KOPT-K1 (cell line): ENCODE measurements around the gene CCDC170.

ENCODE experiments used
- H3K27ac ChIP-seq: fragments of 200-600 bp; sonication (generic); 2 replicates; pipeline ENCODE4 v1.5.1; 2016; ENCODE audit warnings: antibody characterized with exemption, mild to moderate bottlenecking, low read depth, low read length; ENCODE audit not compliant: poor library complexity, severe bottlenecking
- H3K36me3 ChIP-seq: fragments of 200-600 bp; sonication (generic); 2 replicates; pipeline ENCODE4 v1.5.1; 2017; ENCODE audit warnings: antibody characterized with exemption, mild to moderate bottlenecking, low read length, moderate library complexity; ENCODE audit not compliant: insufficient read depth
- H3K9me3 ChIP-seq: fragments of 200-600 bp; sonication (generic); 2 replicates; pipeline ENCODE4 v1.5.1; 2017; ENCODE audit warnings: antibody characterized with exemption, low read length, mild to moderate bottlenecking; ENCODE audit not compliant: insufficient read depth, poor library complexity, severe bottlenecking

The CCDC170 gene

GRCh38 chr6:151614630-151615029, 120.8 kb downstream of the CCDC170 start:
- H3K36me3 ChIP-seq: no peaks in the 10 kb centered on the region
- no peaks in the 10 kb centered on the region for H3K9me3 ChIP-seq
- no peak overlapping the region for H3K27ac ChIP-seq

DNA sequence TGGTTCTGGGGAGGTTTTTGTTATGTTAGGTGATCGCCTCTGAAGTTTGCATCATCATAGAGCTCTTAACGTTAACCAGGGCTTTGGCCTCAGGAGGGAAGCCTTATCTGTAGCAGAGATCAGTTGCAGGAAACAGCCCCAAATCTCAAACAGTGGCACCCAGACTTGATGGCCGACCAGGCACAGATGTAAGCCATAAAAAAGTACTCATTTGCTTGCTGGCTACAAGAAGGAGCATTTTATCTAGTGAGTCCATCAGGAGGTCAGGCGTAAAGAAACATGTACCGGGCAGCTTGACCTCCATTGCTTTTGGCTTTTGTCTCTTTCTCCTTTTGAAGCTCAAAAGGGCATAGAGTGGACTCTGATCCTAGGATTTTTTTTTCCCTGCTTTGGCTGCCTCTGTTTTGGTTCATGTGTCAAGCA, 122.3 kb downstream of the CCDC170 start:
- Histone ChIP-seq H3K27ac (no peak overlapping the region), H3K9me3 (no peaks in the 10 kb centered on the region), H3K36me3 (no peaks in the 10 kb centered on the region)

- no peaks in the 10 kb centered on the region for H3K36me3 ChIP-seq
- H3K27ac ChIP-seq: no peak overlapping the region
- no peaks in the 10 kb centered on the region for H3K9me3 ChIP-seq
Observed at GRCh38 chr6:151616600-151616999, 122.8 kb downstream of the CCDC170 start.

DNA sequence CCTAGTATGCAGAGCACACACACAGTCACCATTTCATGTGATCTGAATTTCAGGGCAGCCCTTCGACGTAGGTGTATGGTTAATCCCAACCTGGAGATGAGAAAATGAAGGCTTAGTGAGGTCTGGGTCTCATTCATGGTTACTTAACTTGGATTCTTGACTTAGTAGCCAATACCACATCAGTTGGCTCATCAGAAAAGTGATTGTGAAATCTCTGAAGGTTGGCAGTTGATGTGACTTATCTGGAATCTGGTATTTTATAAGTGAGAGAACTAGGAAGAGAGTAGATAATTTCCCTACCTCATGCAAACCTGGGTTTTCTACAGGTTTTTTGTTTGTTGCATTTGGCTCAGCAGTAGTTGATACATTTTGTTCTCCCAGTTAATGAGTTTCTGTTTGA, 123.7 kb downstream of the CCDC170 start:
- H3K9me3 ChIP-seq: no peaks in the 10 kb centered on the region
- no peaks in the 10 kb centered on the region for H3K36me3 ChIP-seq
- H3K27ac ChIP-seq: no peak overlapping the region

- Histone ChIP-seq H3K9me3 (no peaks in the 10 kb centered on the region), H3K27ac (no peak overlapping the region), H3K36me3 (no peaks in the 10 kb centered on the region)
Observed at GRCh38 chr6:151618717-151619116, 124.9 kb downstream of the CCDC170 start.

GRCh38 chr6:151620179-151620578, 126.4 kb downstream of the CCDC170 start:
- H3K36me3 ChIP-seq: no peaks in the 10 kb centered on the region
- no peak overlapping the region for H3K27ac ChIP-seq
- no peaks in the 10 kb centered on the region for H3K9me3 ChIP-seq

DNA sequence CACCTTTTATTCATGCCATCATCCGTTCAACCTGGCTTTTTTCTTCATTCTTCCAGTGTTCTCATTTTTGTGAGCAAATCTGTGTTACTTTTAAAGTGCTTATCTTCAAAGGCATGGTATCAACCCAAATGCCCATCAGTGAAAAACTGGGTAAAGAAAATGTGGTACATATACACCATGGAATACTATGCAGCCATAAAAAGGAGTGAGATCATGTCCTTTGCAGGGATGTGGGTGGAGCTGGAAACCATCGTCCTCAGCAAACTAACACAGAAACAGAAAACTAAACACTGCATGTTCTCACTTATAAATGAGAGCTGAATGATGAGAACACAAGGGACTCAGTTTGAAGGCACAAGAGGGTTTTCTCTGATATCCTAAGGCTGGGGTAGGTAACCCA, 130.3 kb downstream of the CCDC170 start:
- Histone ChIP-seq H3K27ac (no peak overlapping the region), H3K36me3 (no peaks in the 10 kb centered on the region), H3K9me3 (no peaks in the 10 kb centered on the region)

DNA sequence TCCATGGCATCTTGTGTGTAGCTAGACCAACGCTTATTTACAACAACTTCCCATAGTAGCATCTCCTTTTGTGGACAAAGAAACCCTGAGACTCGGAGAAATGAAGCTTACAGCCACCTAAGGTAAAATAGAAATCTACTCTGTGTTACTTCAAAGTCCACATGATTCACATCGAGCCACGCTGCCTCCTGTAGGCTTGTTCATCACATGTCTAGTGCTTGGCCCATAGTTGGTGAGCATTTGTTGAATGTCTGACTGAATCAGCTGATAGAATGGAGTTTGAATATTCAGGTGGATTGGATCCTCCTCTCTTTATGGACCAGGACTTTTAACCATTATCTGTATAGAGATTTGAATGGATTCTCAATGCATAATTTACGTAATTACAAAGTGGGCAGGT, 130.7 kb downstream of the CCDC170 start:
- no peaks in the 10 kb centered on the region for H3K9me3 ChIP-seq
- H3K36me3 ChIP-seq: no peaks in the 10 kb centered on the region
- H3K27ac ChIP-seq: no peak overlapping the region

DNA sequence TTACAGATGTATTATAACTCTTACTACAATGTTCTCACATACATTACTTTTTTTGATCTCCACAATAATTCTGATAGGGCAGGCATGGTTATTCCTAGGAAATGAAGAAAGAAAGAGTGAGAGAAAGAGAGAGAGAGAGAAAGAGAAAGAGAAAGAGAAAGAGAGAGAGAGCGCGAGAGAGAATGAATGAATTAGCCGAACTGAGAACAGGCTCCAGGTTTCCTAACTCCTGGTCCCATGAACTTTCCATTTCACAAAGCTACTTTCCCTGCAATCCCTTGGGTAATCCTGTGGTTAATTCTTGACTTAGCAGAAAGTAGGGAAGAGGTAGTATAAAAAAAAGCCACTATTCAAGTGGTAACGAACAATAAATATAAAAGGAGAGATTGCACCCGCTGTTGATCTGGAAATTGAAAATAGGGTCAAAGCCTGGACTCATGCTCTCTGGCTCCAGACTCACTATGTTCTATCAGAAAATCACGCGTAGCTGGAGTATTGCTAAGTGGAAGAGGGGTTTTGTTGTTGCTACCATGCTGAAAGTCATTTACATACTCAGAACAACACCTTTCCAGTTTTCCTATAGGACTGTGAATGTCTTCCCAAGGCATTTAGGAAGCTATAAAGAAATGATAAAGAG, 131.2 kb downstream of the CCDC170 start:
- Histone ChIP-seq H3K9me3 (no peaks in the 10 kb centered on the region), H3K36me3 (no peaks in the 10 kb centered on the region), H3K27ac (no peak overlapping the region)

GRCh38 chr6:151627689-151628444, 134.1 kb downstream of the CCDC170 start:
- H3K27ac ChIP-seq: no peak overlapping the region
- no peaks in the 10 kb centered on the region for H3K9me3 ChIP-seq
- no peaks in the 10 kb centered on the region for H3K36me3 ChIP-seq

- Histone ChIP-seq H3K9me3 (no peaks in the 10 kb centered on the region), H3K36me3 (no peaks in the 10 kb centered on the region), H3K27ac (no peak overlapping the region)
Observed at GRCh38 chr6:151629791-151630190, 136.0 kb downstream of the CCDC170 start.

DNA sequence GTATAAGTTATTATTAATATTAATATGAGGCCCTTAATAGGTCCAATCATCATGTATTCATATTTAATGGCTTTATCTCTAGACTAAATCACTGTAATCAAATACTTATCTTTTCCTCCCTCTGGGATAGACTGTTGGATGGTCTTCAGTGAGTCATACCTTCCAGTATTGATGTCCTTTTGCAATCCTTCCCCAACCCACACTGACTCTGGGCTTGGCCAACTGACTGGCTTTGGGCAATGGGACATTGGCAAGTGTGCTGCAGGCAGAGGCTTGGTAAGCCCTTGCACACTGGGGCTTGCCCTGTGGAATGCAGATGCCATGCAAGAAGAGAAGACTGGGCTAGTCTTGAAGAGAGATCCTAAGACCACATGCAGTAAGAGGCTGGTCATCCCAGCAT, 136.6 kb downstream of the CCDC170 start:
- Histone ChIP-seq H3K9me3 (no peaks in the 10 kb centered on the region), H3K27ac (no peak overlapping the region), H3K36me3 (no peaks in the 10 kb centered on the region)

DNA sequence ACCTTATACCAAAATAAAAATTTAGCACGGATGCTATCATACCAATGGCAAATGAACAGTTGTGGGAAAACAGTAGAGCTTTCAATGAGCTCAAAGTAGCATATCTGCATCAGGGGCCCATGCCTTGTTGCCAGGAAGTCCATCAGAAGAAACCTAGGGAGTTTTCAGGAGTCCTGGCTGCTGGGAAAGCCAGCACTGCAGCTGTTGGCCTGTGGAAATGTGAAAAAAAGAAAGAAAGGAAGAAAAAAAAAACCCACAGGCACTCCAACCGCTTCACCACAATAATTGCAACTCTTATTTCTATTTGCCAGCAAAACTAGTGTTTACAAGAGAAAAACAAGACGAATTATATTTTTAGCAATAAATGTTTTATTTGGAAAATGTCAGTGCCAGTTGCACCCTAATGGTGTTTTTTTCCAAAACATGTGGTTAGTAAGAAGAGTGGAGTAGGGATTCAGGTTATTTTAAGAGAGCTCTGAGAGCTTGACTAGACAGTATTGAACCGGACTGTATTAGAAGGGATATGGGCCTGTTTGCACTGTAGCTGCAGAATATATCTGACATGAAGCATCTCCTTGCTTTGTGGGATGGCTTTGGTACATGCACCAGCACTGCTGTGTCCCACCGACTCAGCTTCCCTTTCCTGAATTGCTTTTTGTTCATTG, 137.3 kb downstream of the CCDC170 start:
- Histone ChIP-seq H3K9me3 (no peaks in the 10 kb centered on the region), H3K27ac (no peak overlapping the region), H3K36me3 (no peaks in the 10 kb centered on the region)

DNA sequence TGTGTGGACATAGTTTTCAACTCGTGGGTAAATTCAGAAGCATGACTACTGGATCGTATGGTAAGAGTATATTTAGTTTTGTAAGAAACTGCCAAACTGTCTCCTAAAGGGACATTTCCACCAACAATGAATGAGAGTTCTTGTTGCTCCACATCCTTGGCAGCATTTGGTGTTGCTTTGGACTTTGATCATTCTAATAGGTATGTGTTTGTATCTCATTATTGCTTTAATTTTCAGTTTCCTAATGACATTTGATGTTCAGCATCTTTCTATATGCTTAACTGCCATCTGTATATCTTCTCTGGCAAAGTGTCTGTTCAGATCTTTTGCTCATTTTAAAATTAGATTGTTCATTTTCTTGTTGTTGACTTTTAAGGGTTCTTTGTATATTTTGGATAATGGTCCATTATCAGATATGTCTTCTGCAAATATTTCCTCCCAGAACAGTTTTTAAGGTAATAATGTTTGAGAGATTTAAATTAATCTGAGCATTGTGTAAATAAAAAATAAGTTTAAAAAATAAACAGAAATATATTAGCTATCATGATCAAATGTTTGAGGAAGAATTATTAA, 138.7 kb downstream of the CCDC170 start:
- no peaks in the 10 kb centered on the region for H3K9me3 ChIP-seq
- H3K36me3 ChIP-seq: no peaks in the 10 kb centered on the region
- H3K27ac ChIP-seq: no peak overlapping the region

DNA sequence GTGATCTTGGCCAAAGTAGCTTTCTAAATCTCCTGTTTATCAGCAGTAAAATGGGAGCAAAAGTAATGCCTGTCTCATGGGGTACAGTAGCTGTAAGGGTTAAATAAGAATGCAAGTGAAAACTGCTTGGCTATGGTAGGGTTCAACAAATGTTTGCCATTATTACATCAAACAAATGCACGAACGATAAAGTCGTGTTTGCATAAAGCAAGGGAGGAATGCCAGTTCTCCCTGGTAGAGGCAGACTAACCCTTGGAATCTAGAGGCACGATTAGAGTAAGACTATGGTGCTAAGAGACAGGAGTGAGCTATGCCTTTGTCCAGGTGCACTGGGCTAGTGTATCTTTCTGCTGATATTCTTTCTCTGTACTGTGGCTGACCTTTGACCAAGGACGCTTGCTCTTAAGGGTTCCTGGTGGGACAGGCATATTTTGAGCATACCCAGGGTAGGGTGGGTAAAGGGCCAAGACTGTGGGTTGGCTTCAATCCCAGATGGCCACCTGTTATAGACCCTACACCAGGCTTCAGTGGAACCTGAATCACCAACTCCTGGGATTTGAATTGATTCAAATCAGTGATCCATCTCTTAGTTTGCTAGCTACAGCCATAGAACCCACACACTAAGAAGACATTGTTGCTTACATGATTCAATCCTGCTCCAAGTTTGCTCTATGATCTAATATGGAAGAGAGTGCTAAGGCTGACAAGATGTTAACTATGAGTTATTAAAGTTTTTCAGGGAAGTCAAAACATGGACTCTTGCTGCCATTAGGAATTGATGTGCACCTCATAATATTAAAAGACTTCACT, 139.9 kb downstream of the CCDC170 start:
- Histone ChIP-seq H3K36me3 (no peaks in the 10 kb centered on the region), H3K9me3 (no peaks in the 10 kb centered on the region), H3K27ac (no peak overlapping the region)
